ENCODE measurements around the gene PCDH7. TPM values are rescaled to one million over a fixed set of nuclear protein-coding genes. Genes with fewer than 3 reads are reported as not detected.

PCDH7 gene
- total RNA-seq, 1 experiment from 2014 or later, result 65.9 TPM

DNA sequence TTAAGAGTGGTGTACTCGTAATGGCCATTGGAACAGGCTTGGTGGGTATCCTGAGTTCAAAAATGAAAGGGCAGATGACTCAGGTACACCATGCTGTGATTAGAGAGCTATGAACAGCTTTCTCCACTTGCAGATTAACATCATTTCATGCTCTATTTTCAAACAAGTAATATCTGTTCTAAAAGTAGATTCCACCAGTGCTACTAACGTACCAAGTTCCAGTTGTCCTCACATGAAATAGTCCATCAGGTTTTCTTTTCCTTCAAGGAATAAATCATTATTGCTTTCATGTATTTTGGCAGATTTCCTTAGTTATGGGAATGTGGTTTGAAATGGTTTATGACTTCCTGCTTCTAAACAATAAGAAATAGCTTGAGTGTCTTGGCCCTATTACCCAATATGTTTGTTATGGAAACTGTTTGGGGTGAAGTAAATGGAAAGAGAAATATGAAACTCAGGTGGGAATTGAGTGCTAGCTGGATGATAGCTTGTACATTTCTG lies 49.9 kb downstream of the PCDH7 start (continued):
- TF ChIP-seq, protein P1, sequence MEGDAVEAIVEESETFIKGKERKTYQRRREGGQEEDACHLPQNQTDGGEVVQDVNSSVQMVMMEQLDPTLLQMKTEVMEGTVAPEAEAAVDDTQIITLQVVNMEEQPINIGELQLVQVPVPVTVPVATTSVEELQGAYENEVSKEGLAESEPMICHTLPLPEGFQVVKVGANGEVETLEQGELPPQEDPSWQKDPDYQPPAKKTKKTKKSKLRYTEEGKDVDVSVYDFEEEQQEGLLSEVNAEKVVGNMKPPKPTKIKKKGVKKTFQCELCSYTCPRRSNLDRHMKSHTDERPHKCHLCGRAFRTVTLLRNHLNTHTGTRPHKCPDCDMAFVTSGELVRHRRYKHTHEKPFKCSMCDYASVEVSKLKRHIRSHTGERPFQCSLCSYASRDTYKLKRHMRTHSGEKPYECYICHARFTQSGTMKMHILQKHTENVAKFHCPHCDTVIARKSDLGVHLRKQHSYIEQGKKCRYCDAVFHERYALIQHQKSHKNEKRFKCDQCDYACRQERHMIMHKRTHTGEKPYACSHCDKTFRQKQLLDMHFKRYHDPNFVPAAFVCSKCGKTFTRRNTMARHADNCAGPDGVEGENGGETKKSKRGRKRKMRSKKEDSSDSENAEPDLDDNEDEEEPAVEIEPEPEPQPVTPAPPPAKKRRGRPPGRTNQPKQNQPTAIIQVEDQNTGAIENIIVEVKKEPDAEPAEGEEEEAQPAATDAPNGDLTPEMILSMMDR (IDR thresholded peaks at IDR 0.05 in 2 of 3, conservative IDR thresholded peaks at IDR 0.05 in 1 of 3; ENCODE audit: borderline replicate concordance in 1 of 3, insufficient read depth in 1 of 3, low read depth in 2 of 3, low read length in 2 of 3), result 0 out of 6 replicates have a peak, but pooled peaks of 1 of the 3 experiments have one; percentile 5
- TF ChIP-seq EZH2phosphoT487 (IDR thresholded peaks at IDR 0.05; ENCODE audit: borderline replicate concordance) (no peak), FOSL1 (IDR thresholded peaks at IDR 0.05; ENCODE audit: low read depth) (peak; percentile 89)

DNA sequence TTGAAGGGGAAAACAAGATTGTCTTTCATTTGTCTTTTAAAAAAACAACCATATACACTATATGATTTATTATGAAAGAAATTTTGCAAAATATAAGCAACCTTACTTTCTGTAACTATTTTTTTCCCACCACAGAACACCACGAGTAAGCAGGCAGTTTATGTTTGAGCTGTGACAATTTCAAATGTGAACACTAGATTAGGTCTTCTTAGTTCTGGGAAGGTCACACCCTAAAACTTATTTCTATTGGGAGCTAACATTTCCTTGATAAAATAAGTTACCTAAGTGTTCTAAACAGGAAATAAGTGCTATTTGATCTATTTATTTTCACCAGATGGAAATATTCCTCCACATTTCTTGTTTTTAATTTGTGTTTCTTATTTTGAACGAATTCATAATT lies 50.6 kb downstream of the PCDH7 start:
- POLR2A ChIA-PET, result interaction anchor here (1.0 to 7.0 kb wide), 21 partner anchors 8 to 277 kb away, joined by 3 to 146 read pairs (median 6); no protein-coding TSS in a partner anchor
- H4K20me1 ChIP-seq (ENCODE audit: insufficient read depth), result no peaks in the 10 kb centered on the region
- CTCF ChIA-PET, result no interaction called here
- no peak overlapping the region for H3K4me3 ChIP-seq (replicated peaks in 1 of 2; ENCODE audit: low read depth in 1 of 2, low read length in 2 of 2)
- DNase-seq (ENCODE audit: low read depth, low spot score), result no peak
- H3K9me3 ChIP-seq (ENCODE audit: control insufficient read depth in 1 of 2, insufficient read depth in 1 of 2, low read depth in 1 of 2, low read length in 2 of 2), result no peaks in the 10 kb centered on the region
- H3K9me2 ChIP-seq (ENCODE audit: insufficient read depth), result no peaks in the 10 kb centered on the region
- BruUV-seq (replicated peaks), result TSS peak; percentile 33
- peaks cover 71 to 95% of the 10 kb centered on the region in 2 experiments for H3K4me1 ChIP-seq (ENCODE audit: control insufficient read depth in 1 of 2, insufficient read depth in 2 of 2, low read length in 2 of 2)
- no peak for ATAC-seq
- peak overlapping the region; percentile 44 for H3K4me2 ChIP-seq (ENCODE audit: low read length)
- peaks cover 51% of the 10 kb centered on the region for H3K79me2 ChIP-seq (ENCODE audit: insufficient read depth, low read length)
- no peaks in the 10 kb centered on the region for H3K27me3 ChIP-seq (ENCODE audit: insufficient read depth, low read length)
- H3K27ac ChIP-seq (ENCODE audit: low read depth, low read length), result peak overlapping the region; percentile 100
- TF ChIP-seq POLR2A (IDR thresholded peaks at IDR 0.05; ENCODE audit: borderline replicate concordance, extremely low read depth, insufficient read depth, insufficient read length), result no peak
- TF ChIP-seq EZH2phosphoT487 (IDR thresholded peaks at IDR 0.05; ENCODE audit: borderline replicate concordance), result no peak
- TF ChIP-seq SRF (IDR thresholded peaks at IDR 0.05; ENCODE audit: low read depth), result no peak
- TF ChIP-seq ELF1 (IDR thresholded peaks at IDR 0.05; ENCODE audit: borderline replicate concordance, low read depth), result no peak
- no peak for TF ChIP-seq JUND (IDR thresholded peaks at IDR 0.05)
- no peak for TF ChIP-seq SP1 (IDR thresholded peaks at IDR 0.05; ENCODE audit: low read depth)
- TF ChIP-seq SIN3A (IDR thresholded peaks at IDR 0.05; ENCODE audit: low read depth), result no peak
- TF ChIP-seq, protein P2, sequence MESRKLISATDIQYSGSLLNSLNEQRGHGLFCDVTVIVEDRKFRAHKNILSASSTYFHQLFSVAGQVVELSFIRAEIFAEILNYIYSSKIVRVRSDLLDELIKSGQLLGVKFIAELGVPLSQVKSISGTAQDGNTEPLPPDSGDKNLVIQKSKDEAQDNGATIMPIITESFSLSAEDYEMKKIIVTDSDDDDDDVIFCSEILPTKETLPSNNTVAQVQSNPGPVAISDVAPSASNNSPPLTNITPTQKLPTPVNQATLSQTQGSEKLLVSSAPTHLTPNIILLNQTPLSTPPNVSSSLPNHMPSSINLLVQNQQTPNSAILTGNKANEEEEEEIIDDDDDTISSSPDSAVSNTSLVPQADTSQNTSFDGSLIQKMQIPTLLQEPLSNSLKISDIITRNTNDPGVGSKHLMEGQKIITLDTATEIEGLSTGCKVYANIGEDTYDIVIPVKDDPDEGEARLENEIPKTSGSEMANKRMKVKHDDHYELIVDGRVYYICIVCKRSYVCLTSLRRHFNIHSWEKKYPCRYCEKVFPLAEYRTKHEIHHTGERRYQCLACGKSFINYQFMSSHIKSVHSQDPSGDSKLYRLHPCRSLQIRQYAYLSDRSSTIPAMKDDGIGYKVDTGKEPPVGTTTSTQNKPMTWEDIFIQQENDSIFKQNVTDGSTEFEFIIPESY (IDR thresholded peaks at IDR 0.05; ENCODE audit: extremely low read depth, insufficient replicate concordance, low read length), result no peak
- no peak for TF ChIP-seq YY1 (IDR thresholded peaks at IDR 0.05; ENCODE audit: extremely low read depth, insufficient replicate concordance, low read depth, low read length)
- TF ChIP-seq CEBPB (IDR thresholded peaks at IDR 0.05; ENCODE audit: low read depth), result no peak
- no peak for TF ChIP-seq RAD21 (IDR thresholded peaks at IDR 0.05; ENCODE audit: low read depth)
- TF ChIP-seq CBX3 (IDR thresholded peaks at IDR 0.05; ENCODE audit: low read depth), result no peak
- TF ChIP-seq ZNF274 (IDR thresholded peaks at IDR 0.05; ENCODE audit: low read depth, low read length), result no peak
- peak overlapping the region; percentile 72 for H3K9ac ChIP-seq (ENCODE audit: low read length)
- no peak overlapping the region for H2AFZ ChIP-seq (ENCODE audit: low read depth, low read length, poor library complexity, severe bottlenecking)
- intact Hi-C loops (cut with micrococcal nuclease), result loop anchor here (1.0 to 5.0 kb wide), 4 partner anchors 14 to 251 kb away; no protein-coding TSS in a partner anchor
- H3K36me3 ChIP-seq (ENCODE audit: control insufficient read depth in 1 of 2, insufficient read depth in 2 of 2, low read length in 2 of 2), result no peaks in the 10 kb centered on the region
- RAD21 ChIA-PET (ENCODE audit: low non-redundant PET in 1 of 2, low total read pairs in 2 of 2, uncharacterized antibody in 2 of 2, unreplicated experiment in 2 of 2), result interaction anchor here in 1 of 2 experiments (1.2 to 1.4 kb wide), 2 partner anchors 14 to 69 kb away, joined by 4 to 6 read pairs; no protein-coding TSS in a partner anchor

Measured in HCT116 (cell line).